Stimulated activated CD4-positive, alpha-beta T cell treated with anti-CD3 and anti-CD28 coated beads, Interleukin-1b, Interleukin-23, amount 100 ng/mL, for 48 hours (primary cell): Measurements from ENCODE around the gene C2CD2.
"Not testable (repeated sequence)": the region's sequence is repeated elsewhere in the genome, so short reads cannot be mapped to it uniquely, and the experiment has no call there.

Source experiments
- DNase-seq: peaks from one replicate; pipeline ENCODE4 v3.0.0-alpha.2; 2020

Gene C2CD2

GRCh38 chr21:41953831-41954653 lies at the start of gene C2CD2:
TSS of gene C2CD2 (minus strand) at chr21:41954018. CDS start at chr21:41953648, 370 bp downstream.
- peak; percentile 38 for DNase-seq

- DNase-seq, result peak; percentile 52
Measured at GRCh38 chr21:42003051-42003461, 49.2 kb upstream of the C2CD2 start.

- DNase-seq, result peak; percentile 89
Measured at GRCh38 chr21:42002421-42002958, 48.7 kb upstream of the C2CD2 start.

GRCh38 chr21:42001781-42002180 lies 48.0 kb upstream of the C2CD2 start:
- DNase-seq, result no peak

DNA sequence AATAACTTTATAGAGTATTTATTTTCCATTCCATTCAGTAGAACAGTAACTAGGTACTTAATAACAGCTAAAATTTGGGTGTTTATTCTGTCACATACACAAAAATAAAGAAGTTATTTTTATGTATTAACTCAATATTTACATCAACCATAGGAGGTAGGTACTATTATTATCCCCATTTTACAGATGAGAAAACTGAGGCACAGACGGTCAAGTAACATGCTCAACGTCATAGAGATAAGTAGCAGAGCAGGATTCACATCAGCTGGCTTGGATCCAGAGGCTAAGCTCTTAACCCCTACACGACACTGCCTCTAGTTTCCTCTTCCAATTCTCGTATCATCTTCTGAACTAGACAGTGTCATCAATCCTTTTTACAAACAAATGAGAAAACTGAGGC lies 47.1 kb upstream of the C2CD2 start:
- no peak for DNase-seq

- no peak for DNase-seq
Measured at GRCh38 chr21:41997657-41998056, 43.8 kb upstream of the C2CD2 start.

- DNase-seq, result no peak
Measured at GRCh38 chr21:41995577-41995976, 41.8 kb upstream of the C2CD2 start.

- DNase-seq, result not testable (repeated sequence)
Measured at GRCh38 chr21:41994613-41995012, 40.8 kb upstream of the C2CD2 start.

DNA sequence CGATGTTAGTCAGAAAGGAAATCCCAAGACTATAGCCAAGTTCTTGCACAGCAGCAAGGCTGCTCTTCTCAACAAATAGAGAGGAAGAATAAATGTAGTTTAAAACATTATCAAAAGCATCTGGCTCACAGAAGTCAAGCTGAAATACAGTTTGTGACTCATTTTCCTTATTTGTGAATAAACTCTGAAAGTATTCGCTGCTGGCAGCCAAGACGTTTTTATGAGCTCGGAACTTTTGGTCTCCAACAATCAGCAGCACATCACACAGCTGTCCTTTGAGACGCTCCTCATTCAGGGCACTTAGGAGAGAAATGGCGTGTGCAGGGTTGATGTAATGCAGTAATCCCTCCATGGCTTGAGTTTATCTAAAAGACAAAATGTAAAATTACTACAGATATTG lies 39.9 kb upstream of the C2CD2 start:
- no peak for DNase-seq

DNA sequence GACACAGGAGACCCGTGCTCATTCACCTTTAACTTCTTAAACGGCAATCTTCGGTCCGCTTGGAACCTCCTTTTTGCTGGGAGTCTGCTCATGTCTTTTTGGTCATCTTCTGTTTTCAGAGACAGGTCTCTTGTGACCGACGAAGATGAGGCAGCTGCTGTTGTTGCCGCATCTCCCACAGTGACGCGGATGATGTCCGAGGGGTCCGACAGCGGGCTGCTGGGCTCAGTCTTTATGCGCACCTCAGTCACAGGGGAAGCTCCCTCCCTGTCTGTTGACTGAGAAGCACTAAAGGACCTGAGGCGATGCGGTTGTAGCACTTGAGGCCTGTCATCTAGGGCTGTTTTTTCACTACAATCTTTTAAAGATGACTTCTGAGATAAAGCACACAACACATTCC lies 38.8 kb upstream of the C2CD2 start:
- no peak for DNase-seq

DNA sequence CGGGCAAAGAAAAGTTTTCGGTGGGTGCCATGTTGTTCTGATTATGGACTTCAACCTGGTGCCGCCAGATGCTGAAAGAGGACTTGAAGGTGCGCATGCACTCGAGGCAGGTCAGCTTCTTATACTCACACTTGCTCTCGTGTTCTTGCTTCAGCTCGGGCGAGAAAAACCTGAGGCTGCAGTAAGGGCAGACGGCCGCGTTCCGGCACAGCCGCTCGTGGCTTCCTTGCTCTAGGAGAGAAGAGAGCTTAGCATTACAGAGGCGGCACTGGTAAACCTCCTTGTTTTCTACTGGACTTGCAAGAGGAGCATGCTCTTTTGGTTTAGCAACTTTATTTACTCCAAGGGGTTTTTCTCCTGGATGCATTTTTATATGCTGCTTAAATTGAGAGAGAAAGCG lies 37.8 kb upstream of the C2CD2 start:
- DNase-seq, result no peak

GRCh38 chr21:41989698-41990097 lies 35.9 kb upstream of the C2CD2 start:
- DNase-seq, result no peak

DNA sequence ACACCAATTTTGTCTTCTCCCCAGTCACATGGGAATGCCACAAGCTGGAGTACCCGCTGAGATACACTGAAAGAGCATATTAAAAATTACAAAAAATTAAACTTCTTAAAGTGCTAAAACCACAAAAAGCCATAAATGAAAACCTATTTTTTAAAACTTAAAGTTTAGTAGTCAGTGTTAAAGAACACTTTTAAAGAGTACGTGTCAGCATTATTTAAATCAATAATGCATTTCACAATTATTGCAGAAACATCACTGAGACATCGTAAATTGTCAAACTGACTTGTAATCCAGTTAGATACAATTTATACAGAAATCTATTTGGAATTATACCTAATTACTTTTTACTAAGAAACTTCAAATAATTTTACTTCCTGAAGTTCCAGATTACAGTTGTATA lies 33.5 kb upstream of the C2CD2 start:
- no peak for DNase-seq

DNA sequence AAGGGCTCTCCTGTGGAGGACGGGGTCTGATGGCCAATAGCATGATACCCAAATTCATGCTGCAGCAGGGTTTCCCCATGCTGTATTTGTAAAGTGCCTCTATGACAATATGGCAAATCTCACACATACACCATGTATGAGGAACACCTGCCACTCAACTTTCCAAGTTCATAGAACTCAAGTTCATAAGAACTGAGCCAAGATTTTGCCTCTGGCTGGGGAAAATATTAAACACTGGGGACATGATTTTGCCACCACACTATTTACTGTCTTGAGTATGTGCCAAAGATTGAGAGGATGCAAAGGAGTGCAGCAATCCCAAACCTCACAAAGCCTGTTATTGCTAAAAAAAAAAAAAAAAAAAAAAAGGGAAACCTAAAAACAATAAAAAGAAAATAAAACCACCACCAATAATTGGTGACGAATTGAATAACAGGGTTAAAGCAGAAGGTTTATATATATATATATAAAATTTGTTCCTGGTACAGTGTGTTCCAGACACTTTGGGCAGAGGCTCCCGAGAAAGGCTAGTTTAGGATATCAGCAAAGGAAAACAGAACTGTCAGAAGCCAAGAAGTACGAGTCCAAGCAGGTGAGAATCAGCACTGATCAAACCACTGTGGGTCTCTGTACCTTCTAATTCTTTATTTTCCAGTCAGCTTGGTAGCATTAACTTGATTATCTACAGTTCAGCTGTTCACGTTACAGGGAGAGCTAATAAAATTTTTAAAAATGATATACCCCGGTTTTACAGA lies 32.0 kb upstream of the C2CD2 start:
- DNase-seq, result no peak

DNA sequence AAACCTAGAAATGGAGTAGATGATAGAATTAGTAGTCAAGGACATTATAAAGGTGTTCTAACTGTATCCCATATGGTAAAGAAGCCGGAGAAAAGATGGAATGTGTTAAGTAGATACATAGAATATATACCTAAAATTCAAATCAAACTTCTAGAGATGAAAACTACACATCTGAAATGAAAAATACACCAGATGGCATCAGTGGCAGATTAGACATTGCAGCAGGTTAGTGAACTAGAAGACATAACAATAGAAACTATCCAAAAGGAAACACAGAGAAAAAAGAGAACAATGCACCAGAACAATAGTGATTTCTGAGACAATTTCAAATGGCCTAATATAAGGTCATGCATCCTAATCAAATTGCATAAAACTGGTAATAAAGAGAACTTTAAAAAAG lies 29.4 kb upstream of the C2CD2 start:
- DNase-seq, result no peak

- DNase-seq, result no peak
Measured at GRCh38 chr21:41980561-41980960, 26.7 kb upstream of the C2CD2 start.

DNA sequence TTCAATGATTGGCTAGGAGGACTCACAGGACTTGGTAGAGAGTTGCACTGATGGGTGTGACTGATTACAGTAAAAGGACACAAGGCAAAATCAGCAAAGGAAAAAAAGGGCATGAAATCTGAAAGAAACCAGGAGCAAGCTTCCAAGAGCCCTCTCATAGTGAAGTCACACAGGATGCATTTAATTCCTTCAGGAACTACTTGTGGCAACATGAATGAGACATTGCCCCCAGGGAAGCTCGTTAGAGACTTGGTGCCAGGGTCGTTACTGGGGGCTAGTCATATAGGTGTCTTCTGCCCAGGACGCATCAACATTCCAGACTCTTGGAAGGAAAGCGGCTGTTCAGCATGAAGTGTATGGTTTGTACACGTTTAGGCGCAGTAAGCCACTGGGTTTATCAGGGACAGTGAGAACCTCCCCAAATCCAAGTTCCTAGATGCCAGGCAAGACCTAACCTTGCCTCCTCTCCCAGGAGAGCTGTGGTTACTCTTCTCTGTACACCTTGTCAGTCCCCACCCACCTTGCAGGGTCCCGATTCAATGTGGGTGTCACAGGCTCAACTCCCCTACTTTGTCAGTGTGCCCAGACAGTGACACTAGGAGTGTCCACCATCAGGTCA lies 26.0 kb upstream of the C2CD2 start:
- DNase-seq, result no peak

DNA sequence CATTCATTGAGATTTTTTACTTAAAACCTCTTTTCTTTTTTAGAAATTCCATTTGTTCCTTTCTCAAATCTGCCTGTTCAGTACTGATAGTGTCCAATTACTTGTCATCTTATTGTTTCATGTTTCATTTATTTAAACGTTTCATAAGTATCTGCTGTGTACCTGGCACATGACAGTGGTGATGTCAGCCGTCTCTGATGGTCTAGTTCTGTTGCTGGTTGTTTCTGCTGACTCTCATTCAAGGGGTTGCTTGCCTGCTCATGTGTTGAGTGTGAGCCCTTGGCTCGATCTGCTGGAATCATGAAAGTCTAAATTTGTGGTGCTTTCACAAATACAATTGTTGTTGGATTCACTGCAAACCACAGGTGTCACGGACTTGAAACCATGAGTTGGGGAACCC lies 25.5 kb upstream of the C2CD2 start:
- DNase-seq, result no peak

DNA sequence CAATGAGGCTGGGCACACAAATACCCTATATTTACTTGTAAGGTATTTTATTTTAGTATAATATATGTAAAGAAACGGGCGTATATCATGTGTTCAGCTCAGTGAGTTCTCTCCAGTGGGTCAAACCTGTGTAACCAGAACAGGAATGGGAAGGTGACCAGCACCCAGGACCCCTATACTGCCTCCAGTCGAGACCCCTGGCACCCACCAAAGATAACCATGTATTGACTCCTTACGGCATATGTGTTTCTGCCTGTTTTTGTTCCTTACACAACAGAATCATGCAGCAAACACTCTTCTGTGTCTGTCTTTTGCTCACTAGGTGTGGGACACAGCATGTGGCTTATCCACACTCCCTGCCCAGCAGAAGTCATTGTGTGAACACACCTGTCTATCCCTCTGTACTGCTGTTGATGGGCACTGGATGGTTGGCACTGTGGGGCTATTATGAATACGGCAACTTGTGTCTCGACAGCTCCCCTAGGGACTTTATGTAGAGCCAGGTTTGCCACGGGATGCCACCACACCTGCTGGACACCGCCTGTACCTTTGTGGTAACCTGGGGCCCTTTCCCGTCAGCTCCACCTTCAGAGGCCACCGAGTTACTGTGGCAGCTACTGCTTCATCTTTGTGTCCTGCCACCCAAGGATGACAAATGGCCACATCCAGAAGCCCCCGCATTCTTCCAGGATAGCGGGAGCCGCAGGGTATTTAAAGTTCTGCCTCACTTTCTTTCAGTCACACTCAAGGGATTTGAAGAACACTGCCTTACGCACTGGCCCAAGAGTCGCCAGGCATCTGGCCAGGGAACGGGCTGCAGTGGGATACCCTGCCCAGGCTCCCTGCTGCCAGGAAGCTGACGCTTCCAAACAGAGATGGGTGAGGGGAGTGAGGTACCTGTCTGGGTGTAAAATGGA lies 23.5 kb upstream of the C2CD2 start:
- DNase-seq, result no peak

DNA sequence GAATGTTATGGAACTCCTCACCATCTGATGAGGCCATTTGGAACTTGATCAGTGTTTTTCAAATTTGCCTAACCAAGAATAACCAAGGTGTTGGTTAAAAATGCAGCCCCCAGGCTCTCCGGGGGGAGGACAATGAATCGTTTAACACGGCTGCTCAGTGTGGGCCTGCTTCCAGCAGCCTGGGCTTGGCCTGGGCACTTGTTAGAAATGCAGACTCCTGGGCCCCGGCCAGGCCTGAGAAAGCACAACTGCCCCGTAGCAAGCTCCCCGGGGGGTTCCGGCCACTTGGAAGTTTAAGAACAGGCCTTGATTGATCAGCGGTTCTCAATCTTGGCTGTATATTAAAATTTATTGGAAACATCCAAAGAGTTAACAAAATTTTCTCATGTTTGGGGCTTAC lies 22.8 kb upstream of the C2CD2 start:
- no peak for DNase-seq

- DNase-seq, result no peak
Measured at GRCh38 chr21:41975391-41976272, 21.8 kb upstream of the C2CD2 start.

GRCh38 chr21:41974752-41975053 lies 20.9 kb upstream of the C2CD2 start:
- no peak for DNase-seq
